Measurements from ENCODE around the gene CDYL2. TPM values are rescaled to one million over a fixed set of nuclear protein-coding genes. Genes with fewer than 3 reads are reported as not detected.

The CDYL2 gene
- total RNA-seq, 4 donors from 2014 or later: 0.80 to 2.8 (median 1.8) TPM

DNA sequence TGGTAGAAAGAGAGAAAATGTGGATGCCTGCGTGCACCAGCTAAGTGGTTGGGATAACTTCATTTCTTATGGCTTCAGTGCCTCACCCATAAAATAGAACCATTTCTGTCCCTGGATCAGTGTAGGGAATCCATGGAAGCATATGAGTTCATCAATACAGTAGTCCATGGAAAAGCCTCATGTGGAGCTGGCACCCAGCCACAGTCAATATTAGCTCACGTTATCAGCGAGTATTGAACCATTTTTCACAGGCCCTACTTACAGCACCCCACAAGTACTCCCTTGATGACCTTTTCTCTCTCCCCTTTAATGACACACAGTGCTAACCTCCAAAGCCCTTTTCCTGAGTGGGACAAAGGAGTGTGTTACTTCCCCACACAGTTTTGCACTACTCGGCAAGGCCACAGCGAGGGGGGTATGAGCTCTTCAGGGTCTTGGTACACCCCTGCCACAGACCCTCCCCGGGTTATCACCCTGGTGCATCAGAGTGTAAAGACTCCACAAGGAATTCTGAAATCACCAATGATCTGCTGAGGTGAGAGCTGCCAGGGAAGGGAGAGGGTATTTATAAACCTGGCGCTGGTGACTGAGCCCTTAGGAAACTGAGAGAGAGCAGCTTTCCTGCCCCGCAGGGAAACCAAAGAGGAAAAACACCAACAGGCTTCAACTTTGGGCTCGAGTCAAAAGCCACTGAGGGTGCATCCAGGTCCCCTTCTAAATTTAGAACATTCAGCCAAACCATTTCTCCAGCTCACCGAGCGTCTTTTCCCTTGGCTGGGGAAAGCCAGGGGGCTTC, 226.7 kb downstream of the CDYL2 start:
- no peak for ATAC-seq
- intact Hi-C loops (cut with DNase I; ENCODE audit: low total_unique reads) (no loop called here), in situ Hi-C loops (cut with MboI; ENCODE audit: low sequenced_read_pairs in 4 of 4) (no loop called here)

DNA sequence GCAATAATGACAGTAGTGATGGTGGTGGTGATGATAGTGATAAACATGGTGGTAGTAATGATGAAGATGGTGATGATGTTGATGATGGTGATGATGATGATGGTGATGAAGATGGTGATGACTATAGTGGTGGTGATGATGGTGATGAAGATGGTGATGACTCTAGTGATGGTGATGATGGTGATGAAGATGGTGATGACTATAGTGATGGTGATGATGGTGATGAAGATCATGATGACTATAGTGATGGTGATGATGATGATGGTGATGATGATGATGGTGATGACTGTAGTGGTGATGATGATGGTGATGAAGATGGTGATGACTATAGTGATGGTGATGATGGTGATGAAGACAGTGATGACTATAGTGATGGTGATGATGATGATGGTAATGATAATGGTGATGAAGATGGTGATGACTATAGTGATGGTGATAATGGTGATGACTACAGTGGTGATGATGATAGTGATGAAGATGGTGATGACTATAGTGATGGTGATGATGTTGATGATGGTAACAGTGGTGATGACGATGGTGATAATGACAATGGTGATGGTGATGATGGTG, 228.0 kb downstream of the CDYL2 start:
- no peak for DNase-seq
- no peaks in the 10 kb centered on the region for H3K36me3 ChIP-seq
- intact Hi-C loops (cut with DNase I; ENCODE audit: low total_unique reads) (no loop called here), in situ Hi-C loops (cut with MboI; ENCODE audit: low sequenced_read_pairs in 4 of 4) (no loop called here)
- H3K4me3 ChIP-seq: no peak overlapping the region
- no peaks in the 10 kb centered on the region for H3K9me3 ChIP-seq
- H3K27ac ChIP-seq: no peak overlapping the region
- TF ChIP-seq POLR2A (IDR thresholded peaks at IDR 0.05): no peak
- TF ChIP-seq, protein P1, sequence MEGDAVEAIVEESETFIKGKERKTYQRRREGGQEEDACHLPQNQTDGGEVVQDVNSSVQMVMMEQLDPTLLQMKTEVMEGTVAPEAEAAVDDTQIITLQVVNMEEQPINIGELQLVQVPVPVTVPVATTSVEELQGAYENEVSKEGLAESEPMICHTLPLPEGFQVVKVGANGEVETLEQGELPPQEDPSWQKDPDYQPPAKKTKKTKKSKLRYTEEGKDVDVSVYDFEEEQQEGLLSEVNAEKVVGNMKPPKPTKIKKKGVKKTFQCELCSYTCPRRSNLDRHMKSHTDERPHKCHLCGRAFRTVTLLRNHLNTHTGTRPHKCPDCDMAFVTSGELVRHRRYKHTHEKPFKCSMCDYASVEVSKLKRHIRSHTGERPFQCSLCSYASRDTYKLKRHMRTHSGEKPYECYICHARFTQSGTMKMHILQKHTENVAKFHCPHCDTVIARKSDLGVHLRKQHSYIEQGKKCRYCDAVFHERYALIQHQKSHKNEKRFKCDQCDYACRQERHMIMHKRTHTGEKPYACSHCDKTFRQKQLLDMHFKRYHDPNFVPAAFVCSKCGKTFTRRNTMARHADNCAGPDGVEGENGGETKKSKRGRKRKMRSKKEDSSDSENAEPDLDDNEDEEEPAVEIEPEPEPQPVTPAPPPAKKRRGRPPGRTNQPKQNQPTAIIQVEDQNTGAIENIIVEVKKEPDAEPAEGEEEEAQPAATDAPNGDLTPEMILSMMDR (IDR thresholded peaks at IDR 0.05 in 4 of 5, conservative IDR thresholded peaks at IDR 0.05 in 1 of 5): no peak
- H3K27me3 ChIP-seq: no peaks in the 10 kb centered on the region
- ATAC-seq: no peak
- H3K4me1 ChIP-seq: no peaks in the 10 kb centered on the region

More for the DNA sequence above, 226.7 kb downstream of the CDYL2 start:
- no peak for DNase-seq
- no peaks in the 10 kb centered on the region for H3K9me3 ChIP-seq
- H3K4me1 ChIP-seq: no peaks in the 10 kb centered on the region
- TF ChIP-seq, protein P1 (IDR thresholded peaks at IDR 0.05 in 4 of 5, conservative IDR thresholded peaks at IDR 0.05 in 1 of 5): no peak
- TF ChIP-seq POLR2A (IDR thresholded peaks at IDR 0.05): no peak
- H3K27me3 ChIP-seq: no peaks in the 10 kb centered on the region
- H3K36me3 ChIP-seq: no peaks in the 10 kb centered on the region
- no peak overlapping the region for H3K4me3 ChIP-seq
- no peak overlapping the region for H3K27ac ChIP-seq

DNA sequence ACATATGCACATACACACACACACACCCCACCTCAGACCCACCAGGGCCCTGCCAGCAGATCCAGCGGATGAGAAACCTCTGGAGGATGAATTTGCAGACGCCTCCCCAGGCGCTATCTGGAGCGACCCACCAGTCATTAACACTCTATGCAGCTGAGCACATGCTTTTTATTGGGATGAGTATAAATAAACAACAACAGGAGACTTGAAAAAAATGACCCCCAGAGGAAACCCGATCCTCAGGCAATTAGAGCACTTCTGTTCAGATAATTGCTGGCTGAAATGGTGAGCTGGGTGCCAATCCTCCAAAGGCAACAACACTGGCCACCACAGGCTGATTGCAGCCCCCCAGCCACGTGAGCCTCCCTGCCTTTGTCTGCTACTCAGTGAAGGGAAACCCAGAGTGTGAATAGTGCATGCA, 230.7 kb downstream of the CDYL2 start:
- intact Hi-C loops (cut with DNase I; ENCODE audit: low total_unique reads): no loop called here
- Histone ChIP-seq H3K4me1 (no peaks in the 10 kb centered on the region), H3K9me3 (no peaks in the 10 kb centered on the region), H3K36me3 (no peaks in the 10 kb centered on the region), H3K27me3 (no peaks in the 10 kb centered on the region), H3K27ac (no peak overlapping the region), H3K4me3 (no peak overlapping the region)
- in situ Hi-C loops (cut with MboI; ENCODE audit: low sequenced_read_pairs in 4 of 4): no loop called here
- no peak for DNase-seq
- no peak for ATAC-seq
- TF ChIP-seq POLR2A (IDR thresholded peaks at IDR 0.05): no peak
- TF ChIP-seq, protein P1 (IDR thresholded peaks at IDR 0.05 in 4 of 5, conservative IDR thresholded peaks at IDR 0.05 in 1 of 5): no peak

DNA sequence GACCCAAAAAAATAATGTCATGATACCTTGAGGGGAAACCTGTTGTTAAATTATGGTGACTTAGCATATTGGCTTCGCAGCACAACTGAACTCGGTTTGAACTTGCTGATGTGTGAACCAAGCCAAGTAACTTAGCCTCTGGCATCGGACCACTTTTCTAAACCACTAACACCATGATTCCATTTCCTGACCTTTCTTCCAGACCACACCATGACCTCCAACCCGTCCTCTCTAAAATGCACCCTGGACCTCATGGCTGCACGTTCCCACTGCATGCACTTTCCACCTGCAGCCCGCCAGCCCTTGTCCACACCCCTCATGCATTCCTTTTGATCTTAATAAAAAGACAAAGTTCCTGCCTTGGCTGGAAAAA, 234.3 kb downstream of the CDYL2 start:
- intact Hi-C loops (cut with DNase I; ENCODE audit: low total_unique reads): no loop called here

More for the DNA sequence above, 234.3 kb downstream of the CDYL2 start:
- no peak for ATAC-seq
- no peaks in the 10 kb centered on the region for H3K4me1 ChIP-seq
- no peaks in the 10 kb centered on the region for H3K36me3 ChIP-seq
- H3K27me3 ChIP-seq: no peaks in the 10 kb centered on the region
- DNase-seq: no peak
- no peak overlapping the region for H3K27ac ChIP-seq
- in situ Hi-C loops (cut with MboI; ENCODE audit: low sequenced_read_pairs in 4 of 4): no loop called here
- no peaks in the 10 kb centered on the region for H3K9me3 ChIP-seq
- no peak for TF ChIP-seq POLR2A (IDR thresholded peaks at IDR 0.05)
- TF ChIP-seq, protein P1 (IDR thresholded peaks at IDR 0.05 in 4 of 5, conservative IDR thresholded peaks at IDR 0.05 in 1 of 5): no peak
- no peak overlapping the region for H3K4me3 ChIP-seq
